C4-2B (cell line): ENCODE data around the gene BACH1.

Experiments
- H3K27ac ChIP-seq: fragments of 450-650 bp; 2 replicates; pipeline ENCODE4 v1.5.1; 2017
- ZFX ChIP-seq: fragments of 450-650 bp; IDR thresholded peaks from 2 replicates; pipeline ENCODE4 v1.6.1; 2017
- TF ChIP-seq, protein P1 (sequence below): fragments of 450-650 bp; conservative IDR thresholded peaks from 2 replicates; pipeline ENCODE4 v1.5.1; 2017; ENCODE audit warnings: mild to moderate bottlenecking

BACH1 gene

DNA sequence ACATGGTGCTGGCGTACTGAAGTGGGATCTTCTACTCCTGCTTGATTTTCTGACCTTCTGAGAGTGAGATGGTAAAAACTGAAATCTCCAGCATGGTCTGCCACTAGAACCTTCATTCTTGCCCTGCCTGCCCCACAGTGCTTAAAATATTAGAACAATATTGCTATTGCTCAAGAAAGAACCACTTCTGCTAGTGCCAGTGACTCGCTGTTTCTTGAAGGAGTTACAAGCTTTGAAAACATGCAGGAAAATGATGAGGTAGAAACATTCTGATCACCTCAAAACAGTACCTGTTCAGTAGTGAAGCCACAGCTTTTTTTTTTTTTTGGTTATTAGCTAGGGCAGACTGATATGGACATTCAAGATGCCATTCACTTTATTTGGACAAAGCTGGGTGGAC lies 95.3 kb downstream of the BACH1 start:
- TF ChIP-seq, protein P1, sequence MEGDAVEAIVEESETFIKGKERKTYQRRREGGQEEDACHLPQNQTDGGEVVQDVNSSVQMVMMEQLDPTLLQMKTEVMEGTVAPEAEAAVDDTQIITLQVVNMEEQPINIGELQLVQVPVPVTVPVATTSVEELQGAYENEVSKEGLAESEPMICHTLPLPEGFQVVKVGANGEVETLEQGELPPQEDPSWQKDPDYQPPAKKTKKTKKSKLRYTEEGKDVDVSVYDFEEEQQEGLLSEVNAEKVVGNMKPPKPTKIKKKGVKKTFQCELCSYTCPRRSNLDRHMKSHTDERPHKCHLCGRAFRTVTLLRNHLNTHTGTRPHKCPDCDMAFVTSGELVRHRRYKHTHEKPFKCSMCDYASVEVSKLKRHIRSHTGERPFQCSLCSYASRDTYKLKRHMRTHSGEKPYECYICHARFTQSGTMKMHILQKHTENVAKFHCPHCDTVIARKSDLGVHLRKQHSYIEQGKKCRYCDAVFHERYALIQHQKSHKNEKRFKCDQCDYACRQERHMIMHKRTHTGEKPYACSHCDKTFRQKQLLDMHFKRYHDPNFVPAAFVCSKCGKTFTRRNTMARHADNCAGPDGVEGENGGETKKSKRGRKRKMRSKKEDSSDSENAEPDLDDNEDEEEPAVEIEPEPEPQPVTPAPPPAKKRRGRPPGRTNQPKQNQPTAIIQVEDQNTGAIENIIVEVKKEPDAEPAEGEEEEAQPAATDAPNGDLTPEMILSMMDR, result no peak
- no peak for TF ChIP-seq ZFX
- no peak overlapping the region for H3K27ac ChIP-seq
